ENCODE results near the gene ERMP1.

Gene ERMP1

GRCh38 chr9:5873439-5873838 lies 40.5 kb upstream of the ERMP1 start:
- Histone ChIP-seq H3F3A (ENCODE audit: insufficient read depth, low read length) (no peaks in the 10 kb centered on the region), H3K9me3 (ENCODE audit: low read length) (no peaks in the 10 kb centered on the region), H3K9ac (ENCODE audit: low read length) (no peak overlapping the region), H3K36me3 (ENCODE audit: insufficient read depth, low read length) (no peaks in the 10 kb centered on the region), H4K20me1 (ENCODE audit: insufficient read depth, low read length) (no peaks in the 10 kb centered on the region), H3K27ac (ENCODE audit: low read depth, low read length, poor library complexity, severe bottlenecking) (no peak overlapping the region), H3K4me2 (ENCODE audit: low read length) (no peak overlapping the region), H2AFZ (ENCODE audit: low read length) (no peak overlapping the region), H3K79me2 (ENCODE audit: insufficient read depth, low read length) (no peaks in the 10 kb centered on the region), H3K9me2 (ENCODE audit: low read depth, low read length) (no peaks in the 10 kb centered on the region), H3K4me3 (ENCODE audit: low read depth, low read length, poor library complexity, severe bottlenecking) (no peak overlapping the region), H3K4me1 (ENCODE audit: insufficient read depth, low read length, severe bottlenecking) (peaks cover 13% of the 10 kb centered on the region), H3K27me3 (ENCODE audit: insufficient read depth, low read length) (no peaks in the 10 kb centered on the region)
- TF ChIP-seq CTCF (IDR thresholded peaks at IDR 0.05; ENCODE audit: low read length): no peak
- no peak for TF ChIP-seq EZH2 (IDR thresholded peaks at IDR 0.05; ENCODE audit: borderline replicate concordance, low read length)

- no peaks in the 10 kb centered on the region for H3F3A ChIP-seq (ENCODE audit: insufficient read depth, low read length)
Measured at GRCh38 chr9:5872511-5872910, 39.6 kb upstream of the ERMP1 start.

GRCh38 chr9:5871785-5872184 lies 38.9 kb upstream of the ERMP1 start:
- H3K9ac ChIP-seq (ENCODE audit: low read length): no peak overlapping the region
- no peaks in the 10 kb centered on the region for H3K27me3 ChIP-seq (ENCODE audit: insufficient read depth, low read length)
- peaks cover 13% of the 10 kb centered on the region for H3K4me1 ChIP-seq (ENCODE audit: insufficient read depth, low read length, severe bottlenecking)
- H3K27ac ChIP-seq (ENCODE audit: low read depth, low read length, poor library complexity, severe bottlenecking): no peak overlapping the region
- no peaks in the 10 kb centered on the region for H3K36me3 ChIP-seq (ENCODE audit: insufficient read depth, low read length)
- no peaks in the 10 kb centered on the region for H3F3A ChIP-seq (ENCODE audit: insufficient read depth, low read length)
- no peaks in the 10 kb centered on the region for H3K9me2 ChIP-seq (ENCODE audit: low read depth, low read length)
- TF ChIP-seq CTCF (IDR thresholded peaks at IDR 0.05; ENCODE audit: low read length): no peak
- TF ChIP-seq EZH2 (IDR thresholded peaks at IDR 0.05; ENCODE audit: borderline replicate concordance, low read length): no peak
- H4K20me1 ChIP-seq (ENCODE audit: insufficient read depth, low read length): no peaks in the 10 kb centered on the region
- H3K79me2 ChIP-seq (ENCODE audit: insufficient read depth, low read length): no peaks in the 10 kb centered on the region
- no peak overlapping the region for H2AFZ ChIP-seq (ENCODE audit: low read length)
- no peaks in the 10 kb centered on the region for H3K9me3 ChIP-seq (ENCODE audit: low read length)
- H3K4me3 ChIP-seq (ENCODE audit: low read depth, low read length, poor library complexity, severe bottlenecking): no peak overlapping the region
- no peak overlapping the region for H3K4me2 ChIP-seq (ENCODE audit: low read length)

More at GRCh38 chr9:5872511-5872910, 39.6 kb upstream of the ERMP1 start:
- Histone ChIP-seq H3K27me3 (ENCODE audit: insufficient read depth, low read length) (no peaks in the 10 kb centered on the region), H4K20me1 (ENCODE audit: insufficient read depth, low read length) (no peaks in the 10 kb centered on the region), H3K9me3 (ENCODE audit: low read length) (no peaks in the 10 kb centered on the region), H2AFZ (ENCODE audit: low read length) (no peak overlapping the region), H3K4me3 (ENCODE audit: low read depth, low read length, poor library complexity, severe bottlenecking) (no peak overlapping the region), H3K36me3 (ENCODE audit: insufficient read depth, low read length) (no peaks in the 10 kb centered on the region), H3K9me2 (ENCODE audit: low read depth, low read length) (no peaks in the 10 kb centered on the region), H3K27ac (ENCODE audit: low read depth, low read length, poor library complexity, severe bottlenecking) (no peak overlapping the region), H3K4me1 (ENCODE audit: insufficient read depth, low read length, severe bottlenecking) (peaks cover 13% of the 10 kb centered on the region), H3K79me2 (ENCODE audit: insufficient read depth, low read length) (no peaks in the 10 kb centered on the region), H3K9ac (ENCODE audit: low read length) (no peak overlapping the region), H3K4me2 (ENCODE audit: low read length) (no peak overlapping the region)
- TF ChIP-seq EZH2 (IDR thresholded peaks at IDR 0.05; ENCODE audit: borderline replicate concordance, low read length) (no peak), CTCF (IDR thresholded peaks at IDR 0.05; ENCODE audit: low read length) (no peak)
